Activated CD8-positive, alpha-beta memory T cell treated with anti-CD3 and anti-CD28 coated beads, Interleukin-2, amount 50 U/mL, for 24 hours (primary cell): ENCODE measurements around the gene PACSIN2.
"Not testable (repeated sequence)": the region's sequence is repeated elsewhere in the genome, so short reads cannot be mapped to it uniquely, and the experiment has no call there.

Experiments used
- DNase-seq: peaks from one replicate; pipeline ENCODE4 v3.0.0-alpha.2; 2020; ENCODE audit errors: extremely low read depth

The PACSIN2 gene

GRCh38 chr22:43012390-43012789 lies 2.6 kb downstream of the PACSIN2 start:
- DNase-seq: no peak

DNA sequence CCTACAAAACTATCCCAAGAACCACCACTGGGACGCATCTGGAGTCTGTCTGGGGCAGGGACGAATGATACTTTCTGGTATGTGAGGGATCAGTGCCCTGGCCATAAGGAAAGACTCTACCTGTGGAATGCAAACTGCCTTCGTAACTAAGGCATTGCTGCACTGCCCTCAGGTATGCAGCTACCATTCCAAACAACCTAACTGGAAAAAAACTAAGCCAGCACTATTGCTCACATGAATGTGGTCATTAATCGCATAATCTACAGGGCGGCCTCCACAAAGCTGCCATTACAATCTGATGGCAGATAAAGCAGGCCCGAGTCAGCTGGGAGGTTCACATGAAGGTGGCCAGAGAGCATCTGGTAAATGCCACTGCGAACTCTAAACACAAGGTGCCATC lies 3.9 kb downstream of the PACSIN2 start:
- no peak for DNase-seq

DNA sequence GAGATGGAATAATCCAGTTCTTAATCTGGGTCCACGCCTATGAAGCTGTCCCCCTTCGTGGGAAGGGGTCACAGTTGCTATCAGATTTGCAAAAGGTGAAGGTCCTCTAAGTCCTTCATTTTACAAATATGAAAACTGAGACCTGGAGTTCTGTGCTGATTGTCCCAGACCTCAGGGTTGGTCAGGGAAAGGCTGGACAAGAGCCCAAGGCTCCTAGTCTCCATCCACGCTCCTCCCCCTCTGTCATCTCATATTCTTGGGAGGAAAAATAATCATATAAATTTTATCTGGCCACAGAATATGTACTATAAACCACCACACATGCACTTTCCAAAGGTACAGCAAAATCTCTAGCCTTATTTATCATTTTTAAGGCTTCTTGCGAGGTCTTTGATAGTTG lies 5.5 kb downstream of the PACSIN2 start:
- DNase-seq: no peak

DNA sequence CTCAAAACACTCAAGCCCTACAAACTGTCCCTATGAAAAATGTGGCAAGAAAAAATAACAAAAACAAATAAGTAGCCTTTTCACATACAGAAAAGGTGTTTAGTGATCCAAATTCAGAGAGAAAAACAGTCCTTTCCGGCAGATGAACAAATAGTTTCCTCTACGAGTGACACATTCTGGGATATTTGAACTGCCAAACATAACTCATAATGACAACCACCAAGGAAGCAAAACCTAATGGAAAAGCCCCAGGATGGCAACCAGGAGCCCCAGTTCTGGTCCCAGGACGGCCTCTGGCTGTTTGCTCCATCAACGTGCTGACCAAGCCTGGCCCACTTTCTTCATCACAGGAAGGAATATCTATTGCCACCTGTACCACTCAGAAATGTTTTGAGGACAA lies 6.0 kb downstream of the PACSIN2 start:
- DNase-seq: no peak

DNA sequence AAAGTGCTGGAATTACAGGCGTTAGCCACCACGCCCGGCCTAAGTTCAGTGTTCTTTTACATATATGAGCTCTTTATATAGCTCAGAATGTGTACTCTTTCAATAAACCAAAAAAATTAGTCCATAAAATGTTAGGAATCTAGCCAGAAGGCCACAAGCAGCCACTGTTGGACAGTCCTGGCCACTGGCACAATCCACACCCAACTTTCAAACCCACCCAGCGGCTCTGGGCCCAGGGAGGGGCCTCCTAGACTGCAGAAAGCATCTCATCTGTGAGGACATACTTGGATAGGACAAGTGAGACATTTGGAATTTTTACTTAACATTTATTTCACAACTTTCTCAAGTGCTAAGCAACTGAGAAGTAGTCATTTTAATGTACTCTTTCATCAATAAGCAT lies 6.4 kb downstream of the PACSIN2 start:
- DNase-seq: no peak

GRCh38 chr22:43007519-43008102 lies 7.3 kb downstream of the PACSIN2 start:
- DNase-seq: no peak

GRCh38 chr22:43006753-43007152 lies 8.2 kb downstream of the PACSIN2 start:
- no peak for DNase-seq

GRCh38 chr22:43006016-43006505 lies 8.9 kb downstream of the PACSIN2 start:
- DNase-seq: no peak

DNA sequence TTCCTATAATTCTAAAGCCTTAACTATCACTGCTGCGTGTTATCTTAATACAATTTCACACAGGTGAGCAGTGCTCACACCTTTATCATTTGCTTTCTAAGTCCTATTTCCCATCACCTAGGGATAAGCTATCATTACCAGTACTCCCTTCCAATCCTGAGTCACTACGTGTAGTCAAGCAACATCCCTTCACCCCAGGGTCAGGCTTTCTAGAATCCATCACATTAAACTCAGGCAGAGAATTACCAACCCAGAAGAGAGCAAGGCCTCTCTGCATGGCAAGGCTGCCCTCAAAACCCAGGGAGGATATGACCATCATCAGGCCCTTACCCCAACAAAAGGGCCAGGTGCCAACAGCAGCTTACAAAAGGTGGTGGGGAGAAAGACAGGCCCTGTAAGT lies 9.8 kb downstream of the PACSIN2 start:
- no peak for DNase-seq

DNA sequence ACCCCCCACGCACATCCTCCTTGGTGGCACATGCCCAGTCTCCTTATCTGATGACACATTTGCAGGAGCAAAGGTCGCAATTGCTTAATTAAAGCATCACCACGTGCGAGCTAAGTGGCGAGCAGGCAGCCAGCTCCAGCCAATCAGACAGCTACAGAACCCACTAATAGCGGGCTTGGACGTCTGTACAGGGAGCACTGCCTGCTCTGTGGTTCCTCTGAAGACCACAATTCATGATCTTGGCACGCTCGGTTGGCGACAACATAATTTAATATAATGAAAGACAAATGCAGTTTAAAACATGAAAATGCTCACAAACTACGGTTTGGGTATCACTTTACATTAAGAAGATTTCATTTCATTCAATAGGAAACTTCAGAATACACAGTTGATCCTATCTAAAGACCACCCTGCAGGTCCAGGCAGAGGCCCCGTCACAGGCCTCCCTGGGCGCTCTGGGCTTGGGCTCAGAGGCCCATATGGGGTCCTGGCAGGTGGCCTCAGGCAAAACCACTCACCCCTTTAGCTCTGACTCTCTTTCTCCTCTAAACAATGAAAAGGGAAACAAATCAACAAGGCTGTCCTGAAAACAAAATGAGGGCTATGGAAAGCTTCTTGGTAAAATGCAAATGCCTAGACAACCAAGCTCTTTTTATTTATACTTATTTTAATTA lies 10.4 kb downstream of the PACSIN2 start:
- no peak for DNase-seq

DNA sequence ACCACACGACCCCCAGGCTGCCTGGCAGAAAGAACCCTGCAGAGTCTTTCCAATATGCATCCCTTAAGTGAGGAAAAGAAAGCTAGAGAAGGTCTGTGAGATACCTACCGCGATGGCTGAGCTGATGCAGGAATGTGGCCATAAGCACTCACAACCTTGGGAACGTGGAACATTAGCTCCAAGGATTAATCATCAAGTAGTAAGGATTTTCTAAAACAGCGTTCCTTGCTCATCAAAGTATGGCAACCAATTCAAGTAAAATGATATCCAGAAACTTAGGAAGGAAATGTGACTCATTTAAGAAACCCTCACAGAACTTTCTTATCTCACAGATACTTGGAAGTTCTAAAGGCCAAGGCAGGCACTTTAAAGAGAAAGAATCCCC lies 12.8 kb downstream of the PACSIN2 start:
- no peak for DNase-seq

DNA sequence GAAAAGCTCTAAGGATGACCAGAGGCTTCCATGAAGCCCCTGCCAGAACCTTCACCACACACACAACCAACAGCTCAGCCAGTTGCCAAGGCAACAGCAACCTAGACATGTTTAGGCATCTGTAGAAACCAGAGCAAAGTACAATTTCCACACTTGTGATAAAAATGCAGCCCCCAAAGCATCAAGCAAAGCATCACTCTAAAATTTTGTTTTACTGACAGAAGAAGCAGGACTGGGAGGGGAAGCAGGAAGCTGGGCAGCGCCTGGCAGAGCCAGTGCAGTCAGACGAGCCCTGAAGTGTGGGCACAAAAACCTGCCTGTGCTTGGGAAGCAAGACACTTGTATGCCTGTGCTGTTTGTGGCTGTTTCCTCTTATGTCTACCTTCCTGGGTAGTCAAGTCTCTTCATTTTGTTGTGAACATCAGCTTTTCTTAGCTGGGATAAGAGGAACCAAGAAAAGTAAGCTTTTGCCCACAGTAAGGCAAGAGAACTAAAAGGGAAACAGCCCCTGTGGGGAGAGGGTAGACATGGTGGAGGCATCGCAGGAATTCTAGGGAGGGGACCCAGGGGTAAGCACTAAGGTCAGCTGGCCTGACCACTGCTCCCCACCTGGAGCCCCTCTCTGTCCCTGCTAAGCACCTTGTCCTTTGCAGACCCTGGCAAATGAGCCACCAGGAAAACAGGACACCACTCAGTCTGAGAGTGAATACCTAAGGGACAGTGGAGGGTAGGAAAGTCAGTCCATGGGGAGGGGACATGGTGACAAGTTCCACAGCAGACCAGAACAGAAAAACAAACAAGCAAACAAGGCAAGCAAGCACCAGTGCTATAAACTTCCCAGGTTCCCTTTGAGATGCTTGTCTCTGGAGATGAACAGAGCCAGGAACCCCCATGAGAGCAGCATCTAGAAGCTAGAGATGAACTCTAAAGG lies 13.4 kb downstream of the PACSIN2 start:
- DNase-seq: no peak

DNA sequence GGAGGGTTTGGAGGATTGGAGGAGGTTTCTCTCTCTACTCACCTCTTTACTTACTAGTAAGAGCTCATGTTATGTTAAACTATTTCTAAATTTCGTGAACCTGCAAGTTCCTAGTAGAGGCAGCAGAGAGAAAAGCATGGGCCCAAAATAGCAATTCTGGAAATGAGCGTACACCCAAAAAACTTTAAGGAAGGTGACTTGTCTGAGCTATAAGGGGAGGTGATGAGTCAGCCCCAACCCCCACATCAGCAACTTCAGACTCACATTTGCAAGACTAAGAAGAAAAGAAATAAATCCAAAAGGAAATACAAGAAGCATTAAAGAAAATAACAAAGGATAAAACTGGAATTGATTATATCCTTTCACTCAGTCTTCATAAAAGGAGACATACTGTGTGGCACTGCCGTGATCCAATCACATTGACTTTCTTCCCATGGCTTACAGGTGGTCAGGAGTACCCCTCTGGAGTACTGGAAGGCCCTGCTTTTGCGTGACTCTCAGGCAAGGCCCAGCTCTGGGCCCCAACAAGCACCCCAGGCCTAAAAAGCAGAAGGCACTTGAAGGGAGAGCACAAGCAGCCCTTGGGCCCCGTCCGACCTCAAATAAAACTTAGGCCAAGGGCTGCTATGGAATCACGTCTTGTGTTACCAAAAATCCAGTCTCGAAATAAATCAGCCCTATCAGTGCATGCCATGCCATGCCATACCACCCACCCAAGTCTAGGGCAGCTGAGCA lies 14.3 kb downstream of the PACSIN2 start:
- no peak for DNase-seq

DNA sequence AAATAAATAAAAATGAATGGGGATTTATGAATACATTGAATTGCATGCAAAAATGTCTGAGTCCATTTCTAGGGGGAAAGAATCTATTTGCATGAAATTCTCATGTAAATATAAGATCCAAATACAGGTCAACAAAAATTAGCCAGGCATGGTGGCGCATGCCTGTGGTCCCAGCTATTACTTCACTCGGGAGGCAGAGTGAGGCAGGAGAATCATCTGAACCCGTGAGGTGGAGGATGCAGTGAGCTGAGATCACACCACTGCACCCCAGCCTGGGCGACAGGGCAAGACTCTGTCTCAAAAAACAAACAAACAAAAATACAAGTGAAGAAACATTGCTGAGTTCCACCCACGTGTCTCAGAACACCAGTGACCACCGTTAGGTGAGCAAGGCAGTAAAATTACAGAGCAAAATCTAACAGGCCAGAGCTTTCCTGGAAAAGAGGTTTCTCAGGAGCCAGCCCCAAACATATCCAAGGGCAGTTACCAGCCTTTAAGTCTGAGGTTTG lies 17.3 kb downstream of the PACSIN2 start:
- no peak for DNase-seq

DNA sequence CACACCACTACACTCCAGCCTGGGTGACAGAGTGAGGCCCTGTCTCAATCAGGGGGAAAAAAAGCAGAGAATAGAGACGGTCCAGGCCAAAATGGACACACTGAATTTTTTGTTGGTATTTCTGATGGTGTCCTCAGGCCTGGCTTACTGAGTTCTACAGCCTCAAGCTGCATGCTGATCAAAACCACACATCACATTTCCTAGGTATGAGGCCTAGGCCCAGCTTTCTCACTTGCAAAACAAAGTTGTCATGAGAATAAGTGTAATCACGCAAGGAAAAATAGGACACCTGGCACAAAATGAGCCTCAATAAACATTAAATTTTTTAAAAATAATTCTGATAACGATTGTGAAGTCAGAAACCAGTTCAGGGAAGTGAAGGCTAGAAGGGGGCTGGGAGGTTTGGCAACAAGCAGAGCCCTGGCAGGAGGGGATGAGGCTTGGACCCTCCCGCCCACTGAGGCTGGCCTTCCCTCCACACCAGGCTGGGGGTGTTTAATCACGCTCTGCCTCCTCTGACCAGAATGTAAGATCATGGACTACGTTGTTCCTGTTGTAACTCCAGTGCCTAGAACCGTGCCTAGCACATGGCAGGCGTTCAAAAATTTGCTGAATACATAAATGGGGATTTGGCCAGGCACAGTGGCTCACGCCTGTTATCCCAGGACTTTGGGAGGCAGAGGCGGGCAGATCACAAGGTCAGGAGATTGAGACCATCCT lies 18.1 kb downstream of the PACSIN2 start:
- DNase-seq: no peak

DNA sequence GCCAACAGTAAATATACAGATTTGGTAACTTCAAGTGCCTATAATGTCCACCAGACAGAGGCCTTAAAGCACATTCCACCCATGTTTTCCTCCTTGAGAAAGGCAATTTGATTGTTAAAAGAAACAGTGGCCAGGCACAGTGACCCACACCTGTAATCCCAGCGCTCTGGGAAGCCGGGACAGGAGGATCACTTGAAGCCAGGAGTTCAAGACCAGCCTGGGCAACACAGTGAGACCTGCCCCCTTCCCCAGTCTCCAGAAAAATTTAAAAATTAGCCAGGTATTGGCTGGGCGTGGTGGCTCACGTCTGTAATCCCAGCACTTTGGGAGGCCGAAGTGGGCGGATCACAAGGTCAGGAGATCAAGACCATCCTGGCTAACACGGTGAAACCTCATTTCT lies 19.3 kb downstream of the PACSIN2 start:
- not testable (repeated sequence) for DNase-seq

DNA sequence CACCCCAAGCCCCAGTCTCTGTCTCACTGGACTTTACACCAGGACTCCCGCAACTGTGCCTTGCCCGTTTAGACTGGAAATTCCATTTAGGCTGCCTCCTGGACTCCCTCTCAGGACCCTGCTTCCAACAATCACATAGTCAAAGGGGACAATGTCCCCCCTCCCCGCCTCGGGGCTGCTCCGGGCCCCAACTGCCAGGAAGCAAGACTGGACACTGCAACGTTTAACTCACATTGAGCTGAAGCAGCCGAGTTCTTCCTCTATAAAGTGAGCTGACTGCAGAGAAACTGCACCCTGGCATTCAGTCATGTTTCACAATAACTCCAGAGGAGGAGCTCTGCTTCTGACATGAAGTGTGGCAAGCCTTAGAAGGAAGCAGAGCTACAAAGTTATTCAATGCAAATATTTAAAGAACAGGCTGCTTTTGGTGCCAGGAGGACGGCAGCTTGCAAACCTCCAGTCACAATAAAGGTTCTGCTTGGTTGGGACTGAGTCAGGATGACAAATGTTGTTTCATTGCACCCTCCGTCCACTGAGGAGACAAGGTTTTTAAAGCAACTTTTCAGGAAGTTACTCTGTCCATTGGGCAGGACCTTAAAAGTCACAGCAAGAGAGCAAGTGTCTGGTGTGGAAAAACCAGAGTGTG lies 19.9 kb downstream of the PACSIN2 start:
- DNase-seq: no peak

DNA sequence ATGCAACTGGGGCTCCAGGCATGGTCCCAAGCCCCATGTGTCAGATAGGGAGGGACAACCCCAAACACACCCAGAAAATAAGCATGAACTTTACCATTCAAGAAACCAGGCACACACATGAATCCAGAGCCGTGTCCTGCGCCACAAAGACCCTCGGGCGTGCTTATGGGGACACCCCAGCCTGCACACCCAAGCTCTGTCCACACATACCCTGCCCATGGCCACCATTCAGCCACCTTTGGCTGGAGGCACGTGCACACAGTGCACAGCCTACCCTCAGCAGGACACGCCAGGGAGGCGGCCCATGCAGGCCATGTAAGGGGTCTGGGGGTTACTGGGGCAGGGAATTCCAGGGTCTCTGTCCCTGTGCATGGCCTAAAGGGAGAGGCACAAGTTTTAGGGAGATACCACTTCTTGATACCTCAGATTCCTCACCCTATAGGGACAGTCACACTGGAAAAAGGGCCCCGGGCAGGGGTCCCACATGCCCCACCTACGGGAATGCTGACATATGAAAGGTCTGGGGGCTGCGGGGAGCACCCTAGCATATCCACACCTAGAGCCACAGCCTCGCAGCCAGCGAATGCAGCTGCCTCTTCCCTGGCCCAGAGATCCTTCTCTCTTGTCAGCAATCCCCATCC lies 20.6 kb downstream of the PACSIN2 start:
- no peak for DNase-seq

DNA sequence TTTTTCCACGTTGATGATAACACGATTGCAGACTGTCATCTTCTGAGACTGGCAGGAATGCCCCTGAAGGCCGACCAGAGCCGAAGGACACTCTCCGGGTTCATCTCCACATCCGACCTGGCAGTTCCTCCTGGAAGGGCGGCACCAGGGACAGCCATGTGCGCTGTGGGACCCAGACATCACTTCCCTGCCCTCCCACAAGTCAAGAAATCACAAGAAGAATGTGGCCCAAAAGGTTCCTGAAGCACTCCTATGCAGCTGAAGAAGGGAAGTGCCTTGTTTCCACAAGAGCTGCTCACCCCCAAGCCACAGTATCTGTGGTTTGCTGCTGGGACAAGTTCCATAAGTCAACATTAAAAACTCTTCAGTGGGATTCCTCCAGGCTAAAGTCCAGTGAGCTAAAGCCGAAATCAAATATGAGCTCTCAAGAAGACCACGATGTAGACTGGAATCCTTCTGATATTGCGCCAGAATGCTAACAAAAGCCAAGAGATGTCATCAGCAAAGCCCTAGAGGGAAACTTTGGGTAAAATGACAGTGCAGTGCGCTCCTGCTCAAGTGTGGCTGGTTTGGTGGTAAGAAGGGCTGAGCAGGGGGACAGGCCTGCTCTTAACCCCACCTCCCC lies 21.2 kb downstream of the PACSIN2 start:
- no peak for DNase-seq
